GM18909 (cell line): Measurements from ENCODE around the gene PKP3.
"Not testable (repeated sequence)": the region's sequence is repeated elsewhere in the genome, so short reads cannot be mapped to it uniquely, and the experiment has no call there.

ENCODE experiments used
- ATAC-seq: cut with Tn5 transposase; IDR thresholded peaks from one replicate; pipeline ENCODE4 v1.9.1; 2021; ENCODE audit warnings: mild to moderate bottlenecking; ENCODE audit not compliant: unreplicated experiment, poor library complexity

The PKP3 gene

DNA sequence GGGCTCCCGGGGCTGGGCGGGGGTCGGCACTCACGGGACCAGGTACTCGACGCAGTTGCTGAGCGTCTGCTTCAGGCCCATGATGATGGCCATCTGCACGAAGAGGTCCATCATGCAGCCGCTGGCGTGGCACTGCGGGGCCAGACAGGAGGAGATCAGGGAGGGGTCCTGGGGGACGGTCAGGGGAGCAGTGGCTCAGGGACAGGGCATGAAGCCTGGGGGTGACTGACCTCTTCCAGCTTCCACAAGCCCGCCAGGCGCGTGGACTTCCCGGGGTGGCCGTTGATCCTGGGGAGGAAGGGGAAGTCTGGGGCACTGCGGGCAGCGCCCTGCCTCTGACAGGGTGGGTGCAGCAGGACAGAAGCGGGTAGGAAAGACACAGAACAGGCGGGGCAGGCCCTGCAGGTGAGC, 26.9 kb downstream of the PKP3 start:
- no peak for ATAC-seq

DNA sequence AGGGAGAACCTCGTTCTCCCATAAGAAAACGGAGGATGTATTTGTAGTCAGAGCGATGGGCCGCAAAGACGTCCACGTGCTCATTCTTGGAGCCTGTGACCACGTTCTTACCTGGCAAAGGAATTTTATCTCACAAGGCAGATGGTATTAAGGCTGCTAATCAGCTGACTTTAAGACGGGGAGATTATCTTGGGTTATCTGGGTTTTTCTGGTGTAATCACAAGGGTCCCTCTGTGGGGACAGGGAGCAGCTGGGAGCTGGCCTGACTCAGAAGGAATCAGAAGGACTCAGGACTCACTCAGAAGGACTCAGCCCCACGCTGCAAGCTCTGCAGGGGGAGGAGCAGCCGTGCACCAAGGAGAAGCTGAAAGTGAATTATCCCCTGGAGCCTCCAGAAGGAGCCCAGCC, 28.2 kb downstream of the PKP3 start:
- no peak for ATAC-seq

DNA sequence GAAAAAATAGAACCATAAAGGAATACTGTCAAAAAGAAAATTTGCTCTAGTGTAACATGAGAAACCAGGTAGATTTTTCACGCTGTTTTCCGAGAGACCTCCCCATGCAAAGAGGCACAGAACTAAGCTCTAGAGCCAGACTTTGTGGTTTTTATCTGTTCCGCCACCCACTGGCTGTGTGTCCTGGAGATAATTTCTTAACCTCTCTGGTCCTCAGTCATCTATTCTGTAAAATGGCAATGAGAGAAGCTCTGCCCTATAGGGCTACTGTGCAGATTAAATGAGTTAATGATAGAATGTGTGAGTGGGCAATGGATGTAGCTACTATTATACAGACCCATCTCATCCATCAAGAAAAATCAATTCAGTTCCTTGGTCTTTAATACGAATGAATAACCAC, 30.2 kb downstream of the PKP3 start:
- no peak for ATAC-seq

DNA sequence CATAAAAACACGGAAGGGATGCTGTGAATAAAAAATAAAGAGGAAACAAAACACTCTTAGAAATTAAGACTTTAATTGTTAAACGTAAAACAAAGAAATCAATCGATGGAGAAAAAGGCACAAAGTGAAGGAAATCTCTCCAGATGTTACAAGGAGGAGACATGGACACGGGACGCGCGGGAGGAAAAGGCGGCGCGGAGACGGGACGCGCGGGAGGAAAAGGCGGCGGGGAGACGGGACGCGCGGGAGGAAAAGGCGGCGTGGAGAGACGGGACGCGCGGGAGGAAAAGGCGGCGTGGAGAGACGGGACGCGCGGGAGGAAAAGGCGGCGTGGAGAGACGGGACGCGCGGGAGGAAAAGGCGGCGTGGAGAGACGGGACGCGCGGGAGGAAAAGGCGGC, 30.8 kb downstream of the PKP3 start:
- not testable (repeated sequence) for ATAC-seq

DNA sequence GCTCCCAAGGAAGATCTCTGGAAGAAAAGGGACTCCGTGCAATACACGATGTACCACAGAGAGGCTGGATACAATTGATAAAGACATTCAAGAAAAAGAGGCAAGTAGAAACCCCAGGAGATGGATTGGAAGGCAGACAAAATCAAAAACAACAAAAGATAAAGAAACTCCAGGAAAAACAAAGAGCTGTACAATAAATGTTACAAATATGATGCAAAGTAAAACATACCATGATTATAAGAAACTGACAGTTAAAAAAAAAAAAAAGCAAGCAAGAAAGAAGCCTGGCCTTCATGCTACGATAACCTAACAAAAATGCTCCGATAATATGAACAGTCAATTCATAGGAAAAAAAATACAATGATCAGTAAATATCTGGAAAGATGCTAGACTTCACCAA, 31.3 kb downstream of the PKP3 start:
- no peak for ATAC-seq

DNA sequence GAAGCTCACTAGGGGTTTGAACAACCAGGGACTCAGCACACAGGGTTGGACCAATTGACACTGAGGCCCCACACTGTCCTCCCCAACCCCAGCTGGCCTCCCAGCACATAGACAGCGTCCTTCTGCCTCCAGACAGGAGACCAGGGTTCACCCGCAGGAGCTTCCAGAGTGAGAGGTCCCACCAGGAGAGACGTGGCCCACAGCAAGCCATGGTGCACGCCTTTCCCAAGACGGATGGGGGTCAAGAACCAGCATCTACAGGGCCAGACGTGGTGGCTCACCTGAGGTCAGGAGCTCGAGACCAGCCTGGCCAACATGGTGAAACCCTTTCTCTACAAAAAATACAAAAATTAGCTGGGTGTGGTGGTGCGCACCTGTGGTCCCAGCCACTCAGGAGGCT, 32.8 kb downstream of the PKP3 start:
- ATAC-seq: no peak

DNA sequence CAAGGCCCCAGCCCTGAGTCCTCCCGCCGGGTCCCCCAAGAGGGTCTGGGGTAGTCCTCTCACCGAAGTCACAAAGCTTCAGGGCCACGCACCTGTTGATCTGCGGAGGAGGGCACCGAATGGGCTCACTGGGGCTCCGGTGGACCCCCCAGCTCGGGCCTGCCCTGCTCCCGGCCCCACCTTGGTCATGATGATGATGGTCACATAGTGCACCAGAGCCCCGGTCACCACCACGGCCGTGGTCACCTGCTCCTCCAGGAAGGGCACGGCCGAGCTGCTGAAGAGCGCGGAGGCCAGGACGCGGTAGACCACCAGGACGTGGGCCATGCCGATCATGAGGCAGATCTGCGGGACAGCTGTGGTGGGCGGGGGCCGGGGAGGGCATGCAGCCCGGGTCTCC, 34.3 kb downstream of the PKP3 start:
- ATAC-seq: no peak

DNA sequence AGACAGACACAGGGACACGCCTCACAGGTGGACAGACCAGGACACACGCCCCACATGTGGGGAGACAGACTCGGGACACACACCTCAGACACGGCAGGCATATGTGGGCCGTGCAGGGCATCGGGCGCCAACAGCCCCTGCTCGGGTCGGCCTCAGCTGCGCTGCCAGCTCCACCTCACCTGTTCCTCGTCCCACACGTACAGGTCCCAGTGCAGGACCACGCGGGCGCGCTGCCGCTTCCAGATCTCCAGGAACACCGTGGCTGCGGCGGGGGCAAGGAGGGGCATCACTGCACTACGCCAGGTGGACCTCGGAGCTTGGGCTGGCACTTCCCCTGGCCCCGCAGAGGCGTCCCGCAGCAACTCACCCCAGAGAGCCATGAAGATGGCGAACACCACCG, 35.4 kb downstream of the PKP3 start:
- no peak for ATAC-seq

DNA sequence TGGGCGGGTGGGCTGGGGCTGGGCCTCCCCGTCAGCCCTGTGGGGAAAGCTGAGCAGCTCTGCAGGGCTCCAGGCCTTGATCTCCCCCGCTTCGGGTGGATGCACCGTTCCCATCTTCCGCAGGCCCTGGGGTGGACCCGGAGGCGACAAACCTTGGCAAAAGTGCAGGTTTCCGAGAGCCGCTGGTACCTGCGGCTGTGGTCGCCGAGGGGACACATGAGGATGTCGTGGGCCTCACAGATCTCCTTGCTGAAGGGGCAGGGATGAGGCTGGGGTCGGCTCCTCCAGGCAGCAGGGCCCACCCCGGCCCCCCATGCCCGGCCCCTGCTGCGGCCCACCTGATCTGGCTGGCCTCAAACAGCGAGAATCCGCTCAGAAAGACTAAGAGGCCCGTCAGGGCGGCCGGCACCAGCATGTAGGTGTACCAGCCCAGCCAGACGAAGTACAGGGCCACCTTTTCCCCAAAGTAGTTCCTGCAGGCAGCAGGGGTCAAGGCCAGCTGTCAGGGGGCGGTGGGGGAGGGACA, 36.0 kb downstream of the PKP3 start:
- no peak for ATAC-seq

DNA sequence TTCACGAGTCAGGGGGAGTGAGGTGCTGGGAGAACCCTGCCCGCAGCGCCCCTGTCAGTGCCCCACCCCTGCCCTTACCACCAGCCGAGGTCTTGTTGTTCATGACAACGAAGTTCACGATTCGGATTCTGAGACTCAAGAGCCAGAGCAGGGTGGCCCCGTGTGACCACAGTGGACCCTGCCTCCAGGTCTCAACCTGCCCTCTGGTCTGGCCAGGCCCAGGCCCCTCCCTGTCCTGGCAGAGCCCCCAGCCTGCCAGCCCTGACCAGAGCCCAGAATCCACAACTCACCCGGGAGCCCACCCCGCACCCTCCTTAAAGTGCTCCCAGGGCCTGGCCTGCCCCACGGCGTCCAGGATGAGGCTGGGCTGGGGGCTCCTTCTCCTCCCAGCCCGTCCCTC, 37.9 kb downstream of the PKP3 start:
- no peak for ATAC-seq

DNA sequence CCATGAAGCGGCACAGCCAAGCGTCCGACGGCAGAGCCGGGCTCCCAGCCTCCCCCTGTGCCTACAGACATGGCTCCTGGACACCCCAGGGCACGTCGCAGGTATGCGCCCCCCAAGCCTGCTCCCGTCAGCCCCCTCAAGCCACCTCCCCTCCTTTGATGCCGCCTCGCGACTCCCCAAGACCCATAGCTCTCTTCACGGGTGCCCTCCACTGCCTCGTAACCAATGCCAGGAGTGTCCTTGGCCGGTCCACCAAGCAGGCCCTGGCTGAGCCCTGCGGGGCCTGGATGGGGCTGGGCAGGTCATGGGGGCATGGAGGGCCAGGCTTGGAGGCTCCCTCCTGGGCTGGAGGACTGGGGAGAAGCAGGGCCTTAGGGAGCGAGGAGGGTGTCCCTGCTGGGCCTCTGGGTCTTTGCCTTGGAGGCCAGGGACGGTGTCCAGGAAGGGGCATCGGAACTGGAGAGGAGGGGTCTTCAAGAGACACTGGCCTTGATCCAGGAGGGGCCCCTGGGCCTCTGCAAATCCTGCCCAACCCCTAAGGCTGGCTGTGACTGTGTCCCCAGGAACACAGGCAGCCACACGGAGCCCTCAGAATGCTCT, 38.6 kb downstream of the PKP3 start:
- ATAC-seq: no peak

DNA sequence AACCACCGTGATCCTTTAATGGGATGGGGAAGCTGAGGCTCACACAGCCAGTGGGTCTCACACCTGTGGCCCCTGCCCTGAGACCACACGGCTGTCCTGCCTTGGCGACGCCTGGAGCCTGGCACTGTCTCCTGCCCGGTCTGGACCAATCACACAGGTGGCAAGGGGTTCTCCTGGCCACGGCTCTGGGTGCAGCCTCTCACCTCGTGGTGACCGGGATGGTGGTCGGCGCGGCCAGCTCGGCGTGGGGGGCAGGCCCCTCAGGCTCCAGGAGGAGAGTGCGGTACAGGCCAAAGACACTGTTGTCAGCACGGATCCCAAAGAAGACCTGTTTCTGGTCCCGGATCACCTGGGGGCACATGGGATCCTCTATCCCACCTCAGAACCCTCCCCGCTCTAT, 39.1 kb downstream of the PKP3 start:
- ATAC-seq: no peak

DNA sequence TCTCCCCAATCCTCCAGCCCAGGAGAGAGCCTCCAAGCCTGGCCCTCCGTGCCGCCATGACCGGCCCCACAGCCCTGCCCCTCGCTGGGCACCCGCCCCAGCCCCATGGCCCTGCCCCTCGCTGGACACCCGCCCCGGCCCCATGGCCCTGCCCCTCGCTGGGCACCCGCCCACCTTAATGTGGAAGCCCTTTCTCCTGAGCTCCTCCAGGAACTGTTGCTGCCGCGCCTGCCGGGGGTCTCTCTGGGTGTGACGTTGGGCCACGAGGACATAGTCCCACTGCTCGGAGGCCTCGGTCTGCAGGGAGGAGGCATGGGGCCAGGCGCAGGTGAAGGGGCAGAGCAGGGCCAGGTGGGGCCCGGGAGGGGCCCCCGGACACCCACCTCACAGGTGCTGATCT, 39.6 kb downstream of the PKP3 start:
- no peak for ATAC-seq

DNA sequence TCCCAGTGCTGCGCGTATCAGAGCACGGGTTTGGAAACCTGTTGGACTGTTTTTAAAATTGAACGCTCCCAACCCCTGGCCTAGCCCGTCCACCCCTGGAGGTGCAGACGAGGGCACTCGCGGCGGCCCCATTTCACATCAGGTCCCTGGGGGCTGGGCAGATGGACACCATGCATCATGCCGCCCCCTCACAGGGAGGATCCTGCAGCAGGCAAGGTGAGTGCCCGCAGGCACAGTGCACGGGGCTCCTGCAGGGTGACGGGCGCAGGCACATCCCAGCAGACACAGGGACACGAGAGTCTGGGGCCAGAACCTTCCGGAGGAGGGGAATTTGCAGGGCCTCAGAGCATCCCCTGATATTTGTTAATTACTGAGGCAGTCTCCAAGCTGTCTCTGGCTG, 40.5 kb downstream of the PKP3 start:
- ATAC-seq: no peak

DNA sequence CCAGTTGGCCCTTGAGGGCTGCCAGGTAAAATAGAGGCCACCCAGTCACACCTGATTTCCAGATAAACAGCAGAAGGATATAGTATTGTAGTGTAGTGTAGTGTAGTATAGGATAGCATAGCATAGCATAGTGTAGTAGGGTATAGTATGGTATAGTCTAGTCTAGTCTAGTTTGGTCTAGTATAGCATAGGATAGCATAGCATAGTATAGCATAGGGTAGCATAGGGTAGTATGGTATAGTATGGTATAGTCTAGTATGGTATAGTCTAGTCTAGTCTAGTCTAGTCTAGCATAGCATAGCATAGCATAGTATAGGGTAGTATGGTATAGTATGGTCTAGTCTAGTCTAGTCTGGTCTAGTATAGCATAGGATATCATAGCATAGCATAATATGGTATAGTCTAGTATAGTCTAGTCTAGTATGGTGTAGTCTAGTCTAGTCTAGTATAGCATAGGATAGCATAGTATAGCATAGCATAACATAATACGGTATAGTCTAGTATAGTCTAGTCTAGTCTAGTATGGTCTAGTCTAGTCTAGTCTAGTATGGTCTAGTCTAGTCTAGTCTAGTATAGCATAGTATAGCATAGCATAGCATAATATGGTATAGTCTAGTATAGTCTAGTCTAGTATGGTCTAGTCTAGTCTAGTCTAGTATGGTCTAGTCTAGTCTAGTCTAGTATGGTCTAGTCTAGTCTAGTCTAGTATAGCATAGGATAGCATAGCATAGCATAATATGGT, 41.2 kb downstream of the PKP3 start:
- ATAC-seq: not testable (repeated sequence)

DNA sequence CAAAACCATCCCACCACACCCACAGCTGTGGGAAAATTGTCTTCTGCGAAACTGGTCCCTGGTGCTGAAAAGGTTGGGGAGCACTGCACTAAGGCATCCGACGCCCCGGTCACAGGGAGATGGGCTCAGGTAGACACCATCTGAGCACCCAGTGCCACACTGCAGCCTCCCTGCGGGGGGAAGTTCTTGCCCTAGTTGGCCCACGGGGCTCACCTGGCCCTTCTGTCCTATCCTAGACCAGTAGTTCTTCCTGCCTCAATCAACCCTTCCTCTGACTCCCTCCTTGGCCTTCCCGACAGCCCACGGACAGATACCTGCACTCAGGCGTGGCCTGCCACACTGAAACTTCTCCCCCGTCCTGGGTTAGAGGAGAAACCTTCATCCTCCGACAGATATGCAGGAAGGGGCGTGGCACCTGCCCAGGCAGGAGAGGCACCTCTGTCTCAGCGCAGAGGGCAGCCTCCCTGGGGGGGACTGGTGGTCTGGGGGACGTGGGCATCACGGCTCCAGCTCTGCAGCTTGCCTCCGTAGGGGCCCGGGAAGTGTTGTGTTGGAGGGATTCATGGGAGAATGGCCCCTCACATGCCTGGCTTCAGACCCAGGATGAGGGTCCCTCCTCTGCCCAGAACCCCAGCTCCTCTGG, 43.3 kb downstream of the PKP3 start:
- ATAC-seq: no peak

DNA sequence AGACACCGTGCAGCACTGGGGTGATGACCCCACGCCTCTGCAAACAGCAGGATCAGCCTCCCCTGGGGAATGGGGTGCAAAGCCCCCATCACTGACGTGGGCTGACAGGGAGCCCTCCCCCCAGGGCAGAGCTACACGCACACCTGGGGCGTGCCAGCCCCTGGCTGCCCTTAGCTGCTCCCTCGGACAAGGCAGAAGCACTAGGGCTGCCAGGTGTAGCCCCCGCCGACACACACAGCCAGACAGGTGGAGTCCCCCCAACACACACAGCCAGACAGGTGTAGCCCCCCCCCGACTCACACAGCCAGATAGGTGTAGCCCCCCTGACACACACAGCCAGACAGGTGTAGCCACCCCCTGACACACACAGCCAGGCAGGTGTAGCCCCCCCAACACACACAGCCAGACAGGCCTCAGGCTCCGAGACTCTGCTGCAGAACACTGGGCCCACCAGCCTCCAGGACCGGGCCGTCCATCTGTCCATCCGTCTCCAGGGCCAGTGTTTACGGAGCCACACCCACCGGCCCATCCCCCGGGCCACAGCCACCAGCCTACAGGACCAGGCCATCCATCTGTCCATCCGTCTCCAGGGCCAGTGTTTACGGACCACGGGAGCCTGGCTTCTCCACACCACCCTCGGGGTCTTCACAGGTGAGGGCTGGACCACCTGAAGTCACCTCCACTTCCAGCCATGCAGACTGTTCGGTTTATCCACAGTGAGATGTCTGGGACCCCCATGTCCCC, 44.3 kb downstream of the PKP3 start:
- ATAC-seq: no peak

DNA sequence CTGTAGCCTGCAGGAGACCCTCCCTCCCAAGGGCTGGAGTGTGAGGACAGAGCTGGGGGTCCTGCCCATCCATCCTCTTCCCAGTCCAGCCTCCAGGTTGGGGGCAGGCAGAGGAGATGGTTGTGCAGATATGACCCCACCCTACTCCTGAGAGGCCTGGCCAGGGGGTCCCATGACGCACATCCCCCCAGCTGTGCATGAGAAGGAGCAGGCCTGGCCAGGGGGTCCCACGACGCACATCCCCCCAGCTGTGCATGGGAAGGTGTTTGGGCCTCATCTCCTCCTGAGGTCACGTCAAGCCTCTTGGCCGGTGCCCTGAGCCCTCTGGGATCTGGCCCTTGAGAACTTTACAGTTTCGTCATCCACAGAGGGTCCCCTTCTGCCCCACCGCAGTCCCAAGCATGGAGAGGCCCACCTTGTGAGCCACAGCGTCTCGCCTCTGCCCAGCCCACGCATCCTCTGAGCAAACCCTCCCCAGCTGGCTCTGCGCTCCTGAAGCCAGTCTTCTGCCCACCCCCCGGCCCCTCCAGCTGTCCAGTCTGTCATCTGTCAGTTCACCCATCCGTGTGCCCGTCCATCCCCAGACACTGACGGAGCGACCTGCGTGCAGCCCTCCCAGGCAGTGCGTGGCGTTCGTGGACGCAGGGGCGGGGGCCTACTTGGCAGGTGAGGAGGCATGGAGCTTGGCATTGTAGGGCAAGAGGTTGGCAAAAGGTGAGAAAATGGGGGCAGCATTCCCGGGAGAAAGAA, 45.5 kb downstream of the PKP3 start:
- ATAC-seq: no peak

DNA sequence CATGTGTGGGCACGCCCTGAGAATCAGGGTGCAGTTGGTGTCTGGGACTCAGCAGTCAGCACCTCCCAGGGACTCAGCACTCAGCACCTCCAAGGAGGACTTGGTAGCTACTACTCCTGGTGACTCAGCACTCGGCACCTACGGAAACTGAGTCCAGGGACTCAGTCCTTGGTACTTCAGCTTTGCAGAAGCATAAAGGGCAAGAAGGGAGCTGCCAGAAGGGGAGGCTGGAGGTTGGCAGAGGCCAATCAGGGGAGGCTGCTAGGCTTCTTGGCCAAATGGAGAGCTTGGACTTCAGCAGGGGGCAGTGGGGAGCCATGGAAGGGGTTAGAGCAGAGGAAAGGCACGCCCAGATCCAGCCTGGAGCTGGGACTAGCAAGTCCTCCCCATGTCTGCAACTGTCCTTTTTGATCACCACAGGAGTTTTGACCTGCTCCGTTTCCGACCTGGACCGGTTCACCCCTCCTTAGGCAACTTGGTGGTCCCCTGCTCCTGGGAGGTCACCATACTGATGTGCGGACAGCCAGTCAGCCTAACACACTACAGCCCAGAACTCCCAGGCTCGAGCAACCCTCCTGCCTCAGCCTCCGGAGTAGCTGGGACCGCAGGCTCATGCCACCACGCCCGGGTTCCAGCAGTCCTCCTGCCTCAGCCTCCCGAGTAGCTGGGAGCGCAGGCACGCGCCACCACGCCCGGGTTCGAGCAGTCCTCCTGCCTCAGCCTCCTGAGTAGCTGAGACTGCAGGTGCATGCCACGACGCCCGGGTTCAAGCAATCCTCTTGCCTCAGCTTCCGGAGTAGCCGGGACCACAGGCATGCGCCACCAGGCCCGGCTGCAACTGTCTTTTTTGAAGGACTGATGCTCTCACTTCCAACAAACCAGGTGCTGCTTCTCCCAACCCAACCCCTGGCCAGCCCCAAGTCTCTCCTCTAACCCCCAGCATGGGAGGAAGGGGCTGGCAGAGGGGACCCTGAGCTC, 46.3 kb downstream of the PKP3 start:
- ATAC-seq: no peak
